B cell (primary cell): ENCODE data around the gene RILP. TPM values are rescaled to one million over a fixed set of nuclear protein-coding genes. Genes with fewer than 3 reads are reported as not detected.

Experiments
- ATAC-seq: fragments of 200-7000 bp; cut with Tn5 transposase; one replicate; pipeline ENCODE4 v1.10.0; 2021; ENCODE audit warnings: low read depth, mild to moderate bottlenecking, moderate number of reproducible peaks, moderate library complexity
- CTCF ChIA-PET: fragments of 350-600 bp; sonication (Branson Sonifier 250); formaldehyde crosslinking; loops from one replicate; lab custom pipeline; 2021; ENCODE audit warnings: antibody characterized with exemption, inconsistent platforms; lab: Charles Lee
- POLR2A ChIA-PET: fragments of 350-600 bp; sonication (Branson Sonifier 250); formaldehyde crosslinking; loops from one replicate; lab custom pipeline; 2021; ENCODE audit warnings: antibody characterized with exemption; lab: Charles Lee
- DNase-seq: peaks from one replicate; pipeline ENCODE4 v3.0.0; 2013
- H2AFZ ChIP-seq: 2 replicates; pipeline ENCODE4 v1.6.1; 2012; ENCODE audit warnings: mild to moderate bottlenecking, low read depth, low read length; ENCODE audit not compliant: insufficient read depth, poor library complexity, severe bottlenecking
- H3K27ac ChIP-seq, 2 donors: 1 replicate in 1 of 2; 2 replicates in 1 of 2; pipeline ENCODE4 v1.5.1; 2012 to 2013; ENCODE audit warnings: low read length in 2 of 2, mild to moderate bottlenecking in 2 of 2, moderate library complexity in 1 of 2
- H3K27me3 ChIP-seq, 4 experiments: fragments of 200-600 bp in 1 of 4; sonication (generic) in 1 of 4; replicated peaks in 1 of 4; 1 replicate in 2 of 4; 2 replicates in 2 of 4; pipeline versions ENCODE4 v1.6.1 to v1.7.0; 2013 to 2016; ENCODE audit warnings: low read length in 3 of 4, mild to moderate bottlenecking in 2 of 4, mixed read lengths in 1 of 4, moderate library complexity in 1 of 4; ENCODE audit not compliant: insufficient read depth in 4 of 4, control insufficient read depth in 3 of 4; ENCODE audit errors: control extremely low read depth in 1 of 4
- H3K36me3 ChIP-seq, 2 experiments: replicated peaks in 1 of 2; 1 replicate in 1 of 2; 2 replicates in 1 of 2; pipeline versions ENCODE4 v1.6.1 to v1.7.1; 2013; ENCODE audit warnings: low read length in 1 of 2; ENCODE audit not compliant: insufficient read depth in 2 of 2, control insufficient read depth in 1 of 2; ENCODE audit errors: control extremely low read depth in 1 of 2, extremely low read depth in 1 of 2
- H3K4me1 ChIP-seq, 2 donors: fragments of 200-600 bp in 1 of 2; sonication (generic) in 1 of 2; 1 replicate in 1 of 2; 2 replicates in 1 of 2; pipeline versions ENCODE4 v1.5.1 to v1.6.1; 2013 to 2017; ENCODE audit warnings: low read length in 2 of 2; ENCODE audit not compliant: control insufficient read depth in 2 of 2, insufficient read depth in 2 of 2
- H3K4me2 ChIP-seq: replicated peaks from 2 replicates; pipeline ENCODE3; 2012; ENCODE audit warnings: mild to moderate bottlenecking, low read depth, low read length; ENCODE audit not compliant: poor library complexity, severe bottlenecking
- H3K4me3 ChIP-seq, 5 experiments: fragments of 200-600 bp in 1 of 5; sonication (generic) in 1 of 5; 1 replicate in 3 of 5; 2 replicates in 2 of 5; pipeline versions ENCODE4 v1.5.1 to v1.7.0; 2011 to 2016; ENCODE audit warnings: low read length in 4 of 5, mild to moderate bottlenecking in 4 of 5, low read depth in 2 of 5, control low read depth in 1 of 5, moderate library complexity in 1 of 5; ENCODE audit not compliant: insufficient read depth in 1 of 5; ENCODE audit errors: control extremely low read depth in 1 of 5, extremely low read depth in 1 of 5
- H3K79me2 ChIP-seq: fragments of 200-600 bp; sonication (generic); one replicate; pipeline ENCODE4 v1.6.0; 2016; ENCODE audit warnings: low read length; ENCODE audit not compliant: control insufficient read depth, insufficient read depth
- H3K9ac ChIP-seq: fragments of 200-600 bp; sonication (generic); 2 replicates; pipeline ENCODE4 v1.6.1; 2017; ENCODE audit warnings: mild to moderate bottlenecking, low read length, moderate library complexity
- H3K9me3 ChIP-seq, 3 donors: one replicate each; pipeline versions ENCODE4 v1.6.1 to v1.7.1; 2013; ENCODE audit warnings: low read length in 2 of 3; ENCODE audit not compliant: control insufficient read depth in 2 of 3, insufficient read depth in 1 of 3; ENCODE audit errors: control extremely low read depth in 1 of 3
- H4K20me1 ChIP-seq: 2 replicates; pipeline ENCODE4 v1.6.0; 2012; ENCODE audit warnings: mild to moderate bottlenecking, low read length; ENCODE audit not compliant: insufficient read depth, control insufficient read depth, poor library complexity, severe bottlenecking
- H3K27ac Mint-ChIP-seq: one replicate; pipeline ENCODE4 v1.8.0; 2021; ENCODE audit warnings: mixed read lengths
- H3K27me3 Mint-ChIP-seq: one replicate; pipeline ENCODE4 v1.8.0; 2021; ENCODE audit warnings: mixed read lengths
- H3K4me1 Mint-ChIP-seq: one replicate; pipeline ENCODE4 v1.8.0; 2021; ENCODE audit warnings: mixed read lengths
- H3K4me3 Mint-ChIP-seq: one replicate; pipeline ENCODE4 v1.8.0; 2021; ENCODE audit warnings: mixed read lengths
- H3K9me3 Mint-ChIP-seq: one replicate; pipeline ENCODE4 v1.8.0; 2022; ENCODE audit warnings: mixed read lengths; ENCODE audit not compliant: insufficient read depth
- CTCF ChIP-seq: fragments of 200-600 bp; IDR thresholded peaks from one replicate; pipeline ENCODE4 v1.8.0; 2022; ENCODE audit warnings: antibody characterized with exemption, mild to moderate bottlenecking
- EZH2 ChIP-seq: IDR thresholded peaks from 2 replicates; pipeline ENCODE4 v1.6.1; 2012; ENCODE audit warnings: borderline replicate concordance, low read depth, mild to moderate bottlenecking, moderate library complexity, low read length; ENCODE audit not compliant: insufficient read depth, poor library complexity, severe bottlenecking
- WGBS: methylation state at CpG from one replicate; pipeline ENCODE4 v1.1.5; 2013; ENCODE audit warnings: missing lambda C conversion rate; ENCODE audit not compliant: insufficient coverage; 5-methylcytosine and 5-hydroxymethylcytosine counted together
- intact Hi-C: fragments of 100-400 bp; cut with micrococcal nuclease; formaldehyde crosslinking; loops from one replicate; pipeline ENCODE4 v1.10.0; 2022
- polyA plus RNA-seq: library from polyadenylated mRNA; depleted of rRNA; stranded (reverse); fragments of >200 nt; gene quantifications from 2 replicates; pipeline ENCODE4 v1.2.3, GENCODE V29; 2012
- total RNA-seq, 2 donors: library from RNA; stranded (reverse); fragments of 120-200 nt in 1 of 2; gene quantifications; 1 replicate in 1 of 2; 2 replicates in 1 of 2; pipeline versions ENCODE4 v1.2.3 to v1.2.4, GENCODE V29; 2013 to 2022

Gene RILP
- total and polyA plus RNA-seq, 2 donors (not counting 1 experiment from before 2014, with no cell fraction given), result 1.1 to 7.0 TPM

- Histone ChIP-seq H3K79me2 (no peaks in the 10 kb centered on the region), H3K9ac (no peak overlapping the region), H3K27ac (no peak overlapping the region), H3K27me3 (peaks cover 0 to 3% (median 0%) of the 10 kb centered on the region in 4 experiments), H3K4me3 (no peak overlapping the region), H3K4me1 (peaks cover 18 to 19% of the 10 kb centered on the region in 2 donors), H2AFZ (no peak overlapping the region), H3K9me3 (peaks cover 0 to 5% (median 0%) of the 10 kb centered on the region in 3 donors), H4K20me1 (no peaks in the 10 kb centered on the region), H3K4me2 (no peak overlapping the region), H3K36me3 (no peaks in the 10 kb centered on the region)
- ATAC-seq, result no peak
- DNase-seq, result no peak
- Mint-ChIP-seq H3K4me3 (no peak overlapping the region), H3K4me1 (peaks cover 17% of the 10 kb centered on the region), H3K27me3 (no peaks in the 10 kb centered on the region), H3K9me3 (no peaks in the 10 kb centered on the region), H3K27ac (peak overlapping the region; percentile 27)
- TF ChIP-seq CTCF, result no peak
- no peak for TF ChIP-seq EZH2
- 91% methylated on average over 15 of the region's 23 CpGs for WGBS
- ChIA-PET CTCF (interaction anchor here (2.2 to 3.1 kb wide), 2 partner anchors 10 to 66 kb away, joined by 8 to 16 read pairs; partner anchors contain the start of gene SLC43A2), POLR2A (interaction anchor here (1.1 to 3.7 kb wide), 2 partner anchors 9 to 11 kb away, joined by 3 to 14 read pairs; partner anchors contain the start of genes RILP and SLC43A2)
- intact Hi-C loops, result no loop called here
These were observed 9.2 kb downstream of the RILP start for GRCh38 chr17:1640329-1641064.

- WGBS, result 91% methylated on average over 10 of the region's 11 CpGs
- Histone ChIP-seq H3K9me3 (peaks cover 0 to 5% (median 0%) of the 10 kb centered on the region in 3 donors), H2AFZ (no peak overlapping the region), H3K79me2 (no peaks in the 10 kb centered on the region), H3K27ac (no peak overlapping the region), H3K4me2 (no peak overlapping the region), H3K4me1 (peaks cover 9 to 11% of the 10 kb centered on the region in 2 donors), H3K27me3 (peaks cover 0 to 3% (median 0%) of the 10 kb centered on the region in 4 experiments), H3K4me3 (no peak overlapping the region), H3K9ac (no peak overlapping the region), H3K36me3 (no peaks in the 10 kb centered on the region), H4K20me1 (no peaks in the 10 kb centered on the region)
- Mint-ChIP-seq H3K9me3 (no peaks in the 10 kb centered on the region), H3K27me3 (no peaks in the 10 kb centered on the region), H3K4me1 (peaks cover 9% of the 10 kb centered on the region), H3K4me3 (no peak overlapping the region), H3K27ac (peak overlapping the region; percentile 32)
- intact Hi-C loops, result no loop called here
- POLR2A ChIA-PET, result interaction anchor here (3.7 kb wide), 1 partner anchor 10 kb away, joined by 14 read pairs; the partner anchor contains the start of gene SLC43A2
- no peak for DNase-seq
- ATAC-seq, result no peak
- CTCF ChIA-PET, result interaction anchor here (3.1 kb wide), 1 partner anchor 10 kb away, joined by 16 read pairs; the partner anchor contains the start of gene SLC43A2
- TF ChIP-seq CTCF, result no peak
- no peak for TF ChIP-seq EZH2
These were observed 10.0 kb downstream of the RILP start for GRCh38 chr17:1639549-1640180.
